HG02885 (cell line): Measurements from ENCODE around the gene ENC1.

Source experiments
- ATAC-seq: cut with Tn5 transposase; IDR thresholded peaks from one replicate; pipeline ENCODE4 v1.9.1; 2021; ENCODE audit warnings: mild to moderate bottlenecking; ENCODE audit not compliant: unreplicated experiment, poor library complexity

The ENC1 gene

GRCh38 chr5:74616236-74617146 is 24.0 kb downstream of the ENC1 start:
- no peak for ATAC-seq

- ATAC-seq: no peak
Observed at GRCh38 chr5:74613283-74613682, 27.2 kb downstream of the ENC1 start.

- no peak for ATAC-seq
Observed at GRCh38 chr5:74612045-74612444, 28.5 kb downstream of the ENC1 start.

GRCh38 chr5:74608736-74609601 is 31.6 kb downstream of the ENC1 start:
- no peak for ATAC-seq

GRCh38 chr5:74605759-74606158 is 34.8 kb downstream of the ENC1 start:
- ATAC-seq: no peak

- ATAC-seq: no peak
Observed at GRCh38 chr5:74603376-74603775, 37.2 kb downstream of the ENC1 start.

- ATAC-seq: no peak
Observed at GRCh38 chr5:74599148-74599547, 41.4 kb downstream of the ENC1 start.

GRCh38 chr5:74598731-74599130 is 41.8 kb downstream of the ENC1 start:
- ATAC-seq: no peak

- no peak for ATAC-seq
Observed at GRCh38 chr5:74596927-74597326, 43.6 kb downstream of the ENC1 start.

GRCh38 chr5:74595143-74595925 is 45.2 kb downstream of the ENC1 start:
- ATAC-seq: no peak

- no peak for ATAC-seq
Observed at GRCh38 chr5:74594137-74595040, 46.1 kb downstream of the ENC1 start.

GRCh38 chr5:74589204-74590056 is 51.1 kb downstream of the ENC1 start:
- ATAC-seq: no peak

GRCh38 chr5:74588415-74588814 is 52.1 kb downstream of the ENC1 start:
- no peak for ATAC-seq

- ATAC-seq: no peak
Observed at GRCh38 chr5:74587890-74588289, 52.6 kb downstream of the ENC1 start.

GRCh38 chr5:74587300-74587699 is 53.2 kb downstream of the ENC1 start:
- no peak for ATAC-seq

- ATAC-seq: no peak
Observed at GRCh38 chr5:74586856-74587255, 53.7 kb downstream of the ENC1 start.

- no peak for ATAC-seq
Observed at GRCh38 chr5:74582853-74583252, 57.7 kb downstream of the ENC1 start.

GRCh38 chr5:74581988-74582365 is 58.6 kb downstream of the ENC1 start:
- ATAC-seq: no peak

GRCh38 chr5:74580729-74581109 is 59.8 kb downstream of the ENC1 start:
- ATAC-seq: no peak
